Stomach smooth muscle (tissue), 2 donors: ENCODE results near the gene ZBTB8OS.
A peak's percentile ranks its signal among the peaks of the same experiment; 100 is the strongest.

Experiments
- H3K27ac ChIP-seq: one replicate; pipeline ENCODE4 v1.7.0; 2013; ENCODE audit warnings: mild to moderate bottlenecking, low read length, inconsistent platforms
- H3K27me3 ChIP-seq, 2 donors: one replicate each; pipeline ENCODE4 v1.7.0; 2013; ENCODE audit warnings: low read length in 2 of 2; ENCODE audit not compliant: insufficient read depth in 2 of 2, control insufficient read depth in 1 of 2
- H3K36me3 ChIP-seq, 2 donors: one replicate each; pipeline ENCODE4 v1.7.0; 2013; ENCODE audit warnings: low read length in 2 of 2; ENCODE audit not compliant: control insufficient read depth in 2 of 2, insufficient read depth in 2 of 2
- H3K4me1 ChIP-seq: one replicate; pipeline ENCODE4 v1.7.0; 2013; ENCODE audit warnings: low read length; ENCODE audit not compliant: control insufficient read depth, insufficient read depth
- H3K4me3 ChIP-seq, 2 donors: one replicate each; pipeline ENCODE4 v1.7.0; 2013; ENCODE audit warnings: low read length in 2 of 2
- H3K9ac ChIP-seq, 2 donors: one replicate each; pipeline ENCODE4 v1.7.0; 2013; ENCODE audit warnings: low read length in 2 of 2, mild to moderate bottlenecking in 1 of 2
- H3K9me3 ChIP-seq, 2 donors: one replicate each; pipeline ENCODE4 v1.7.0; 2013; ENCODE audit warnings: low read length in 2 of 2; ENCODE audit not compliant: control insufficient read depth in 2 of 2
- donor health status: healthy.
- donor health status: Pancreatic carcinoma.

ZBTB8OS gene

GRCh38 chr1:32609180-32609579 is 41.2 kb downstream of the ZBTB8OS start:
- Histone ChIP-seq H3K27me3 (no peaks in the 10 kb centered on the region), H3K4me3 (no peak overlapping the region), H3K4me1 (peaks cover 7% of the 10 kb centered on the region), H3K36me3 (peaks cover 0 to 6% of the 10 kb centered on the region in 2 donors), H3K9me3 (no peaks in the 10 kb centered on the region), H3K27ac (no peak overlapping the region), H3K9ac (no peak overlapping the region)

- Histone ChIP-seq H3K36me3 (peaks cover 0 to 6% of the 10 kb centered on the region in 2 donors), H3K9me3 (no peaks in the 10 kb centered on the region), H3K27ac (no peak overlapping the region), H3K4me1 (no peaks in the 10 kb centered on the region), H3K27me3 (no peaks in the 10 kb centered on the region), H3K9ac (no peak overlapping the region), H3K4me3 (no peak overlapping the region)
These were observed 43.6 kb downstream of the ZBTB8OS start for GRCh38 chr1:32606565-32607371.

GRCh38 chr1:32605711-32606424 is 44.5 kb downstream of the ZBTB8OS start:
- Histone ChIP-seq H3K4me3 (no peak overlapping the region), H3K9me3 (no peaks in the 10 kb centered on the region), H3K27ac (no peak overlapping the region), H3K36me3 (peaks cover 0 to 6% of the 10 kb centered on the region in 2 donors), H3K27me3 (no peaks in the 10 kb centered on the region), H3K4me1 (no peaks in the 10 kb centered on the region), H3K9ac (no peak overlapping the region)

GRCh38 chr1:32600034-32600433 is 50.3 kb downstream of the ZBTB8OS start:
- no peaks in the 10 kb centered on the region for H3K27me3 ChIP-seq
- H3K27ac ChIP-seq, result no peak overlapping the region
- peaks cover 4 to 5% of the 10 kb centered on the region in 2 donors for H3K36me3 ChIP-seq
- H3K4me3 ChIP-seq, result no peak overlapping the region
- H3K9me3 ChIP-seq, result no peaks in the 10 kb centered on the region
- H3K4me1 ChIP-seq, result no peaks in the 10 kb centered on the region
- no peak overlapping the region for H3K9ac ChIP-seq

- H3K9me3 ChIP-seq, result no peaks in the 10 kb centered on the region
- no peak overlapping the region for H3K27ac ChIP-seq
- H3K27me3 ChIP-seq, result no peaks in the 10 kb centered on the region
- H3K4me3 ChIP-seq, result no peak overlapping the region
- H3K4me1 ChIP-seq, result no peaks in the 10 kb centered on the region
- H3K36me3 ChIP-seq, result peaks cover 4% of the 10 kb centered on the region in 2 donors
- no peak overlapping the region for H3K9ac ChIP-seq
These were observed 57.4 kb downstream of the ZBTB8OS start for GRCh38 chr1:32592943-32593342.

- peaks cover 6% of the 10 kb centered on the region for H3K4me1 ChIP-seq
- no peaks in the 10 kb centered on the region for H3K27me3 ChIP-seq
- no peaks in the 10 kb centered on the region for H3K36me3 ChIP-seq
- no peak overlapping the region for H3K27ac ChIP-seq
- H3K9ac ChIP-seq, result no peak overlapping the region
- peak overlapping the region in 1 of 2 donors; percentile 3 for H3K4me3 ChIP-seq
- no peaks in the 10 kb centered on the region for H3K9me3 ChIP-seq
These were observed 69.9 kb downstream of the ZBTB8OS start for GRCh38 chr1:32580348-32581017.
